Stimulated activated CD8-positive, alpha-beta memory T cell treated with anti-CD3 and anti-CD28 coated beads, Interleukin-7, amount 100 ng/mL, for 24 hours (primary cell): ENCODE measurements around the gene NCAPH2.

Experiments used
- DNase-seq: peaks from one replicate; pipeline ENCODE4 v3.0.0-alpha.2; 2020; ENCODE audit warnings: low read depth

Gene NCAPH2

DNA sequence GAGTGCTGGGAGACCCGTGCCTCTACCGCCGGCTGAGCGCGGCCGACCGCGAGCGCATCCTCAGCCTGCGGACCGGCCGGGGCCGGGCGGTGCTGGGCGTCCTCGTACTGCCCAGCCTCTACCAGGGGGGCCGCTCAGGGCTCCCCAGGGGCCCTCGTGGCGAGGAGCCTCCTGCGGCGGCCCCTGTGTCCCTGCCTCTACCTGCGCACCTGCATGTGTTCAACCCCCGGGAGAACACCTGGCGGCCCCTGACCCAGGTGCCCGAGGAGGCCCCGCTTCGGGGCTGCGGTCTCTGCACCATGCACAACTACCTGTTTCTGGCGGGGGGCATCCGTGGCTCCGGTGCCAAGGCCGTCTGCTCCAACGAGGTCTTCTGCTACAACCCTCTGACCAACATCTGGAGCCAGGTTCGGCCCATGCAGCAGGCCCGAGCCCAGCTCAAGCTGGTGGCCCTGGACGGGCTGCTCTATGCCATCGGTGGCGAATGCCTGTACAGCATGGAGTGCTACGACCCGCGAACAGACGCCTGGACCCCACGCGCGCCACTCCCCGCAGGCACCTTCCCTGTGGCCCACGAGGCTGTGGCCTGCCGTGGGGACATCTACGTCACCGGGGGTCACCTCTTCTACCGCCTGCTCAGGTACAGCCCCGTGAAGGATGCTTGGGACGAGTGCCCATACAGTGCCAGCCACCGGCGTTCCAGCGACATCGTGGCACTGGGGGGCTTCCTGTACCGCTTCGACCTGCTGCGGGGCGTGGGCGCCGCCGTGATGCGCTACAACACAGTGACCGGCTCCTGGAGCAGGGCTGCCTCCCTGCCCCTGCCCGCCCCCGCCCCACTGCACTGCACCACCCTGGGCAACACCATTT is 41.1 kb downstream of the NCAPH2 start:
- no peak for DNase-seq

DNA sequence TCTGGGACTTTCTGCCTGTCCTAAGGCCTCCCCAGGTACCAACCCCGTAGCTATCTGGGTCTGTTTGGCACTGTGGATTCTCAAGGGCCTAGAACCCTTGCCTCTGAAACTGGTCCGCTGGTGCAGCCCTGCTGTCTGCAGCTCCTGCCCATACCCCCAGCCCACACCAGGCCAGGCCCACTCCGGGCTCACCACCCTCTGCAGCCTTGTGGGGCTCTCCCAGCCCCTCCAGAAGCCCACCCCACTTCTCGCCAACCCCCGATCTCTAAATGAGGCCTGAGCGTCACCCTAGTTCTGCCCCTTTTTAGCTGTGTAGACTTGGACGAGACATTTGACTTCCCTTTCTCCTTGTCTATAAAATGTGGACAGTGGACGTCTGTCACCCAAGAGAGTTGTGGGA is 42.4 kb downstream of the NCAPH2 start:
- no peak for DNase-seq

GRCh38 chr22:50551160-50551752 is 43.2 kb downstream of the NCAPH2 start:
- DNase-seq, result no peak

DNA sequence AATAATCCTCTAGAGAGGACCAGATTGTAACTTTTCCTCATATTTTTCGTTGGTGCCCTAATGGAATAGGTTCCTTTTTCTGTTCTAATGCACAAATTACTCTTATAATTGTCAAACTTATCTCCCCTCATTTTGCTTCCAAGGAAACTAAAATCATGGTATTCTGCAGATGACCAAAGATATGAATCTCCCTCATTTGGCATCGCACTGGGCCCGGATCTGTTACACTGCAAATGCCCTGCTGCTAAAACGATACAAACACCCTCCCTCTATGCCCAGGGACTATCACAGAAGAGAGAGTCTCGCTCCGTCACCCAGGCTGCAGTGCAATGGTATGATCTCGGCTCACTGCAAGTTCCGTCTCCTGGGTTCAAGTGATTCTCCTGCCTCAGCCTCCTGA is 45.3 kb downstream of the NCAPH2 start:
- DNase-seq, result no peak

- no peak for DNase-seq
These were observed 48.7 kb downstream of the NCAPH2 start for GRCh38 chr22:50556703-50557102.

- DNase-seq, result no peak
These were observed 52.0 kb downstream of the NCAPH2 start for GRCh38 chr22:50560034-50560433.

- DNase-seq, result no peak
These were observed 53.7 kb downstream of the NCAPH2 start for GRCh38 chr22:50561401-50562358.

- DNase-seq, result peak; percentile 96
These were observed 54.7 kb downstream of the NCAPH2 start, which contains the start of gene SYCE3 for GRCh38 chr22:50562523-50563412. SYCE3 (minus strand) TSS chr22:50562919; CDS start chr22:50556405, 6,514 bp downstream.

DNA sequence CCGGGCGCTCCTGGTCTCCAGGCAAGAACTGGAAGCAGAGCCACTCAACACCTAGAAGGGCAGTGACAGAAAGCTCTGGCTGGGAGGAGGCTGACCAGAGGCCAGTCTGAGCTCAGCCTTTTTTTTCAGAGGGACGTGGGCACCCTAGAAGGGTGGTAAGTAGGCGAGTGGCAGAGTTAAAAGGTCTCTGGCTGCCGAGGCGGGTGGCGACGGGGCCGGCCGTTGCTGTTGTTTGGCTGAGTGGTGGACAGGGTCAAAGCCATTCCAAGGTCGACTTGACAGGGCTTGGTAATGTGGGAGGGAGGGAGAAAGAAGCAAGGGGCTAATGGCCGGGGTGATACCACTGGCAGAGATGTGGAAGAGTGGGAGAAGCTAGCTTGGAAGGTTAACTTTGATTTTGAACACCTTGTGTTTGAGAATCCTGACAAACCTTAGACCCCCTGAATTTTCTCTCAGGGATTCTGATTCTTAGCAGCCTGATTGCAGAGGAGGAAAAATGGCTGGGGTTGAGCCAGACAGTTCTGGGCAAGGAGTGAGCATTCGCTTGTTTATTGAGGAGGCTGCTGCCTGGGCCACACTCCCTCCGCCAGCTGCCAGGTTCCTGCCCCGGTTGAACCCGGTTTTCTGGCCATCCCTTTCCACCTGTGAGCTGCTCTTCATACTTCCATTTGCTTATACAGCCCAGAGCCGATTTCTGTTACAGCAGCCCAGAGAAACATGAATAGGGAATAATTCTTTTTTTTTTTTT is 55.6 kb downstream of the NCAPH2 start:
- DNase-seq, result no peak

DNA sequence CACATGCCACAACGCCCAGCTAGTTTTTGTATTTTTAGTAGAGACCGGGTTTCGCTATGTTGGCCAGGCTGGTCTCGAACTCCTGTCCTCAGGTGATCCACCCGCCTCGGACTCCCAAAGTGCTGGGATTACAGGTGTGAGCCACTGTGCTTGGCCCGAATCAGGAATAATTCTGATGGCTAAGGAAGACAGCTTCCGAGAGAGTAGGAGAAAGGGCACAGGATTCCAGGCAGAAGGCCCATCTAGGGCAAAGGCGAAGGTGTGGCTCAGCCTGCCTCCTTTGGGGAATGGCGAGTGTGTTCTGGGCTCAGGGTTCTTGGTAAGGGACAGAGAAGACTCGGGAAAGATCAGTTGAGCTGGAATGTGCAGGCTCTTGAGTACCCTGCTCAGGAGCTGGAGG is 56.3 kb downstream of the NCAPH2 start:
- no peak for DNase-seq

GRCh38 chr22:50567721-50568252 is 59.8 kb downstream of the NCAPH2 start:
- no peak for DNase-seq

DNA sequence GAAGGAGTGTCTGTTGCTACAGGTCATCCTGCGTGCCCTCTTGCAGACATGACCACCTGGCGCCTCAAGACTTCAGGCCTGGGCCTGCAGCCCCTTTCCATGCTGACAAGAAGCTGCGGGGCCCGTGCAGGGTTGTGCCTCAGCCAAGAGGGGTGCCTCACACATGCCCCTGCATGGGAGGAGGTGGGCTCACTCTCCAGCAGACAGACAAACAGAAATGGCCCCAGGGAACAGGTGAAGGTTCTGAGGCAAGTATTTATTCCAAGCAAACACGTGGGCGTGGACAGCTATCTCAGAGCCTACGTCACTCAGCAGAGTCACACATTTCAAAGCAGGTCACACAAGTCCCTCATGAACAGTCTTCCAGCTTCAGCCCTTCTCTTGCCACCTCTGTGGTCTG is 60.6 kb downstream of the NCAPH2 start:
- no peak for DNase-seq

- no peak for DNase-seq
These were observed 61.0 kb downstream of the NCAPH2 start for GRCh38 chr22:50569041-50569459.

GRCh38 chr22:50569896-50570535 is 62.0 kb downstream of the NCAPH2 start:
- DNase-seq, result no peak

DNA sequence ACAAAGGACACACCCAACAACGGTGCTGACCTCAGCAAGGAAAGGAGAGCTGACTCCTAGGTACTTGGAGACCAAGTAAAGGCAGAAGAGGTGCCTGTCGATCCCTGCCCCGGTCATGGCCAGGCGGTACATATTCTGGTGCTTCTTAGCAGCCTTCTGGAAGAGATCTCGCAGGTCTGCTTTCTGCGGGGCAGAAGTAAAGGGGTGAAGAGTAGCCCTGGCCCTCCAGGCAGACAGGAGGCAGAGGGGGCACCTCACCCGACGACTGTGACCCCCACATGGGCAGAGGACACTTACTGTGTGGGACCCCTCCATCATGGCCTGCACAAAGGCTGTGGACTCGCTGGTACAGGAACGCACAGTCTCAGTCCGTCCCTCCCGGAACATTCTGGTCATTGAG is 62.8 kb downstream of the NCAPH2 start:
- DNase-seq, result no peak

DNA sequence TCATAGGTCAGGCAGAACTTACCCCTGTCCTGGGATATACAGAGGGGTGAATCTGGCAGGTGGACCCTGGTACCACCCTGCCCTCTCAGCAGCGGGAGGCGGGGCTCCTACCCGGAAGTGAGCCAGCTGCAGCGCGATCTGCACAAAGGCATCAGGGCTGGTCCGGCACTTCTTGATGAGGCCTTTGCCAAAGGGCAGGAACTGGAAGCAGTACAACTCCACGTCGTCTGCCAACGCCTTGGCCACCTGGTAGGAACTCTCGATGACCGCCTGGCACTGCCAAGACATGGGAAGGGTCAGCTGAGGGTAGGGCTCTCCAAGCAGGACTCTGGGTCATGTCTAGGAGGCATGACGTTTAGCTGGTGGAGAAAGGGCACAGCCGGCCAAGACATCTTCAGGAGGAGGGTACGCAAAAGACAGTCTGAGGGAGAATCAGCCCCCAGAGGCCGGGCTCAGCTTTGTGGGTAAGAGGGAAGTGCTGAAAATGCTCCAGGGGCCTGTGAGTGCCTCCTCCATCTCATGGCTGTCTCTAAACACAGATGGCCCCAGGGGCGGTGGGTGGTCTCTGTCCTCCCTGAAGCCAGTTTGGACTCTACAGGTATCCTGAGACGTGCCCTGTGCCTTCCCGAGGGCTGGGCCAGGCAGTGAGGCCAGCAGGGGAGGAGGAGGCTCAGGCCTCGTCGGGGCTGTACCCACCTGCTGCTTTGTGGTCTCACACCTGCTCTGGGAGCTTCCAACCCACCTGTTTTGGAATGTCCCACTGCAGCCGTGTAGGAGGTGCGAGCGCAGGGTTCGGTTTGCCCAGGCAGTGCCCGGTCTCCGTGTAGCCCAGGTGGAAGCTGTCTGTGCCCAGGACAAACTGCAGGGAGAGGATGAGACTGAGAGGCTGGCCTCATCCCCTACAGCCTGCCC is 63.5 kb downstream of the NCAPH2 start:
- DNase-seq, result no peak

GRCh38 chr22:50572965-50573364 is 64.9 kb downstream of the NCAPH2 start:
- DNase-seq, result no peak

GRCh38 chr22:50573491-50574382 is 65.7 kb downstream of the NCAPH2 start:
- no peak for DNase-seq
